ENCODE data around the gene FALEC.

FALEC gene

DNA sequence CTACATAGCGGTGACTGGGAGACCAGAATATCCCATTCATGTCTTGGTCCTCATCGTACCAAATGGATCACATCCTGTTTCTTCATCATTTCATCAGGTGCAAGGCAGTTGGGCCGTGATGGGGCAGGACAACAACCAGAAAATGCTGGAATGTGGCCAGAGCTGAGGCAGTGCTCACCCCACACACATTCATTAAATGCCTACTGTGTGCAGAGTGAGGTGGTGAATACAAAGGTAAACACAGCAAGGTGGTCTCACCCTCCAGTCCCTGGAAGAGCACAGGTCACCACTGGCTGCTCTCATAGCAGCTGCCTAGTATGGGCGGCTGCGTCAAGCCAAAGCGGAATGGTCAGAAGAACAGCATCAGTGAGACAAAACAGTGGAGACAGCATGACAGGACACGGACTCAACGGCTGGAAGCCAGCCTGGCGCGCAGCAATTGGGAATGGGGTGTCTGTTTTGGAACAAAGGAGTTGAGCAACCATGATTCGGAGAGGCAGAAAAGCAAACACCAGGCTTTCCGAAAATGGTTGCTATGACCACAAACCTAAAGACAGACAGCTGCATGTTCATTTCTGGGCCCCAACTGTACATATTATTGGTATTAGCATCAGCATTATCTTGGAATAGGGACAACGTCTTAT, 28.1 kb downstream of the FALEC start:
- Histone ChIP-seq H3K4me3 (ENCODE audit: severe bottlenecking) (no peak overlapping the region), H3K27ac (ENCODE audit: poor library complexity, severe bottlenecking) (no peak overlapping the region), H3K9me3 (ENCODE audit: severe bottlenecking) (no peaks in the 10 kb centered on the region), H3K36me3 (ENCODE audit: low read depth) (no peaks in the 10 kb centered on the region), H3K4me1 (ENCODE audit: insufficient read depth, poor library complexity, severe bottlenecking) (peaks cover 3% of the 10 kb centered on the region), H3K27me3 (ENCODE audit: insufficient read depth, poor library complexity, severe bottlenecking) (no peaks in the 10 kb centered on the region)
- no peak; the same call in 2 of the 3 replicates for ATAC-seq (ENCODE audit: low read depth)
- no peak for DNase-seq (ENCODE audit: low spot score)
- TF ChIP-seq, protein P1, sequence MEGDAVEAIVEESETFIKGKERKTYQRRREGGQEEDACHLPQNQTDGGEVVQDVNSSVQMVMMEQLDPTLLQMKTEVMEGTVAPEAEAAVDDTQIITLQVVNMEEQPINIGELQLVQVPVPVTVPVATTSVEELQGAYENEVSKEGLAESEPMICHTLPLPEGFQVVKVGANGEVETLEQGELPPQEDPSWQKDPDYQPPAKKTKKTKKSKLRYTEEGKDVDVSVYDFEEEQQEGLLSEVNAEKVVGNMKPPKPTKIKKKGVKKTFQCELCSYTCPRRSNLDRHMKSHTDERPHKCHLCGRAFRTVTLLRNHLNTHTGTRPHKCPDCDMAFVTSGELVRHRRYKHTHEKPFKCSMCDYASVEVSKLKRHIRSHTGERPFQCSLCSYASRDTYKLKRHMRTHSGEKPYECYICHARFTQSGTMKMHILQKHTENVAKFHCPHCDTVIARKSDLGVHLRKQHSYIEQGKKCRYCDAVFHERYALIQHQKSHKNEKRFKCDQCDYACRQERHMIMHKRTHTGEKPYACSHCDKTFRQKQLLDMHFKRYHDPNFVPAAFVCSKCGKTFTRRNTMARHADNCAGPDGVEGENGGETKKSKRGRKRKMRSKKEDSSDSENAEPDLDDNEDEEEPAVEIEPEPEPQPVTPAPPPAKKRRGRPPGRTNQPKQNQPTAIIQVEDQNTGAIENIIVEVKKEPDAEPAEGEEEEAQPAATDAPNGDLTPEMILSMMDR (IDR thresholded peaks at IDR 0.05; ENCODE audit: poor library complexity, severe bottlenecking), result no peak

DNA sequence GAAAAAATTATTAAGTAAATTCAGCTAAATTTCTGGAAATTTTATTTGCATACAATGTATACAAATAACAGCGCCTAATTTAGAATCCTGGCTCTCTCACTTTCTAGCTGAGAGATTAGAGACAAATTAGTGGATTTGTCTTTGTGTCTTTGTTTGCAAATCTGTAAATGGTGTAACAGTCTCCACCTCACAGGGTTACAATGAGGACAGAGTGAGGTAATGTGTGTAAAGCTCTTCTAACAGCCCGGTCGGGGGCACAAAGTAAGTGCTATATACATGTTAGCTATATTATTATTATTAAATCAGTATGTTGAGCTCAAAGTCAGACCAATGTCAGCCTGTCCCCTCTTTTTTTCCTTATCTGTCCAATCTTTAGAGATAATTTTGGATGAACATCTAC, 28.7 kb downstream of the FALEC start:
- H3K9me3 ChIP-seq (ENCODE audit: severe bottlenecking), result no peaks in the 10 kb centered on the region
- H3K27ac ChIP-seq (ENCODE audit: poor library complexity, severe bottlenecking), result no peak overlapping the region
- TF ChIP-seq, protein P1 (IDR thresholded peaks at IDR 0.05; ENCODE audit: poor library complexity, severe bottlenecking), result no peak
- DNase-seq (ENCODE audit: low spot score), result no peak
- H3K4me1 ChIP-seq (ENCODE audit: insufficient read depth, poor library complexity, severe bottlenecking), result no peaks in the 10 kb centered on the region
- ATAC-seq (ENCODE audit: low read depth), result no peak
- H3K27me3 ChIP-seq (ENCODE audit: insufficient read depth, poor library complexity, severe bottlenecking), result no peaks in the 10 kb centered on the region
- H3K36me3 ChIP-seq (ENCODE audit: low read depth), result no peaks in the 10 kb centered on the region
- no peak overlapping the region for H3K4me3 ChIP-seq (ENCODE audit: severe bottlenecking)

- Histone ChIP-seq H3K4me1 (ENCODE audit: insufficient read depth, poor library complexity, severe bottlenecking) (peaks cover 3% of the 10 kb centered on the region), H3K36me3 (ENCODE audit: low read depth) (no peaks in the 10 kb centered on the region), H3K9me3 (ENCODE audit: severe bottlenecking) (no peaks in the 10 kb centered on the region), H3K27ac (ENCODE audit: poor library complexity, severe bottlenecking) (no peak overlapping the region), H3K27me3 (ENCODE audit: insufficient read depth, poor library complexity, severe bottlenecking) (no peaks in the 10 kb centered on the region), H3K4me3 (ENCODE audit: severe bottlenecking) (no peak overlapping the region)
- TF ChIP-seq, protein P1 (IDR thresholded peaks at IDR 0.05; ENCODE audit: poor library complexity, severe bottlenecking), result no peak
- DNase-seq (ENCODE audit: low spot score) (no peak), ATAC-seq (ENCODE audit: low read depth) (no peak)
These were observed 30.0 kb downstream of the FALEC start for GRCh38 chr1:150545486-150546032.

DNA sequence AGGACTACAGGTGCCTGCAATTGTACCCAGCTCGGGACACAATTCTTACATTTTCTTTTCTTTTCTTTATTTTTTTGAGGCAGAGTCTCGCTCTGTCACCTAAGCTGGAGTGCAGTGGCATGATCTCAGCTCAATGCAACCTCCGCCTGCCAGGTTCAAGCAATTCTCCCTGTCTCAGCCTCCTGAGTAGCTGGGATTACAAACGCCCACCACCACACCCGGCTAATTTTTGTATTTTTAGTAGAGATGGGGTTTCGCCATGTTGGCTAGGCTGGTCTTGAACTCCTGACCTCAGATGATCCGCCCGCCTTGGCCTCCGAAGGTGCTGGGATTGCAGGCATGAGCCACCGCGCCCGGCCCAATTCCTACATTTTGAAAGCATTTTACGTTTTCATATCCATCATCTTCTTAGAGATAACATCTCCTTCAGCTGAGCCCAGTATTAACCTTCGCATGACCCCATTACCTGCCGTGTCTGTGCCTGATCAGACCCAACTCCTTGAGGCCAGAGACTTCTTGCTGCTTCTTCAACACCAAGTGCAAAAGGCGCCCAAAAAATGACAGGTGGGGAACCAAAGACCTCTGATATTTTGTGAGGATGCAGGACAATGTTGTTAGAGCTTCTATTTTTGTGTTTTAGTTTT, 30.9 kb downstream of the FALEC start:
- no peaks in the 10 kb centered on the region for H3K9me3 ChIP-seq (ENCODE audit: severe bottlenecking)

More for the DNA sequence above, 30.9 kb downstream of the FALEC start:
- TF ChIP-seq, protein P1 (IDR thresholded peaks at IDR 0.05; ENCODE audit: poor library complexity, severe bottlenecking), result no peak
- Histone ChIP-seq H3K36me3 (ENCODE audit: low read depth) (no peaks in the 10 kb centered on the region), H3K27ac (ENCODE audit: poor library complexity, severe bottlenecking) (no peak overlapping the region), H3K27me3 (ENCODE audit: insufficient read depth, poor library complexity, severe bottlenecking) (no peaks in the 10 kb centered on the region), H3K4me3 (ENCODE audit: severe bottlenecking) (no peak overlapping the region), H3K4me1 (ENCODE audit: insufficient read depth, poor library complexity, severe bottlenecking) (peaks cover 6% of the 10 kb centered on the region)
- DNase-seq (ENCODE audit: low spot score), result no peak
- no peak for ATAC-seq (ENCODE audit: low read depth)
